ENCODE data around the gene CFB. TPM values are rescaled to one million over a fixed set of nuclear protein-coding genes. Genes with fewer than 3 reads are reported as not detected.

CFB gene
- total and polyA plus RNA-seq, 12 donors, result 0.78 to 166 (median 28.2) TPM

DNA sequence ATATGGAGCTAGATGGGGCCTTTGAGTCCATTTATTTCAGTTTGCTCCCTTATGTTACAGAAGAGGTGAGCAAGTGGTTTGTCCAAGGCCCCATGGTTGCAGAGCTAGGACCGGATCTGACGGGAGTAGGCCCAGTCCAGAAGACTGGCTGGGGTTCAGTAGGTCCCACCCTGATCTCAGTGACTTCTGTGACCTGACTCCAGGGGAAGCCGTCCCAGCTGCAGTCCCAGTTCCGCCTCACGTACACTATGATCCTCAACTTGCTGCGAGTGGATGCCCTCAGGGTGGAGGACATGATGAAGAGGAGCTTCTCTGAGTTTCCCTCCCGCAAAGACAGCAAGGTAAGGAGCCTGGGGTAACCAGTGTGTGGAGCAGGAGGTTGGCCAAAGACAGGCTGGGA is 20.6 kb downstream of the CFB start:
- intact Hi-C loops (cut with DNase I), result no loop called here
- DNase-seq, result no peak
- Histone ChIP-seq H3K36me3 (replicated peaks in 1 of 2) (peaks cover 0 to 88% of the 10 kb centered on the region in 2 donors), H3K27me3 (no peaks in the 10 kb centered on the region), H3K4me1 (replicated peaks in 1 of 2) (peaks cover 9 to 17% of the 10 kb centered on the region in 2 donors), H3K27ac (no peak overlapping the region), H3K9me3 (replicated peaks in 1 of 3) (no peaks in the 10 kb centered on the region), H3K4me3 (no peak overlapping the region)
- TF ChIP-seq POLR2A (IDR thresholded peaks at IDR 0.05), result no peak
- no peak for TF ChIP-seq CTCF (IDR thresholded peaks at IDR 0.05)
- WGBS, 4 donors, result 78 to 94% (median 87%) methylated on average over 6 to 7 of the region's 7 CpGs

DNA sequence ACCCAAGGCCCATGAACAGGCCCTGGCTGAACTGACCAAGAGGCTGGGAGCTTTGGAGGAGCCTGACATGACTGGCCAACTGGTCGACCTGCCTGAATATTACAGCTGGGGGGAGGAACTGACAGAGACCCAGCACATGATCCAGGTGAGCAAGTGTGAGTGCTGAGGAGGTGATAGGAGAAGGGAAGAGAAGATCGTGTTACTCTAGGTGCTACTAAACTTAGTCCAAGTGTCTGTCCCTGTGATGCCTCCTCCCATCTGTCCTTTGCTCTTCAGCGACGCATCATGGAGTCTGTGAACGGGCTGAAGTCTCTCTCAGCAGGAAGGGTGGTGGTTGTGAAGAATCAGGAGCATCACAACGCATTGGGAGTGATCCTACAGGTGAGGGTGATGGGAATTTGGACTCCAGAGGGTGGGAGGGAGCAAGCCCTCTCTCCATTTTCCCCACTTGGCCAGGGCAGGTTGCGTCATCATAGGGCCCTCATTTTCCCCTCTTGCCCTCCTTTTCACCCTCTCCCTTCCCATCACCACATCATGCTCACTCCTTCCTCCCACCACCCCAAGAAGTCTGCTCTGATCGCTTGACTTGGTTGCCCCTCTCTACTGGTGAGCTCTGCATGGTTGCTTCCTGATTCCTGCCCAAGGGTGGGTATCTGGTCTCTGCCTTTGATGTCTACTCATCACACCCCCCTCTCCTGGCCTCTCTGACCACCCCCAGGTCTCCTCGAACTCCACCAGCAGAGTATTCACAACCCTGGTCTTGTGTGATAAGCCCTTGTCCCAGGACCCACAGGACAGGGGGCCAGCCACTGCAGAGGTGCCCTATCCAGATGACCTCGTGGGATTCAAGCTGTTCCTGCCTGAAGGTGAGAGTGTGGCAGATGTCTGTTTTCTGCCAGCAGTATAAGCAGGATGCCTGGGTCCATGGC is 21.4 kb downstream of the CFB start:
- H3K27me3 ChIP-seq, result no peaks in the 10 kb centered on the region
- peaks cover 12 to 17% of the 10 kb centered on the region in 2 donors for H3K4me1 ChIP-seq (replicated peaks in 1 of 2)
- no peaks in the 10 kb centered on the region for H3K9me3 ChIP-seq (replicated peaks in 1 of 3)
- H3K36me3 ChIP-seq (replicated peaks in 1 of 2), result peaks cover 0 to 80% of the 10 kb centered on the region in 2 donors
- intact Hi-C loops (cut with DNase I), result no loop called here
- no peak overlapping the region for H3K27ac ChIP-seq
- WGBS, 4 donors, result 89 to 93% (median 90%) methylated on average over 8 to 10 of the region's 10 CpGs
- no peak overlapping the region for H3K4me3 ChIP-seq
- TF ChIP-seq POLR2A (IDR thresholded peaks at IDR 0.05) (no peak), CTCF (IDR thresholded peaks at IDR 0.05) (no peak)
- no peak for DNase-seq

DNA sequence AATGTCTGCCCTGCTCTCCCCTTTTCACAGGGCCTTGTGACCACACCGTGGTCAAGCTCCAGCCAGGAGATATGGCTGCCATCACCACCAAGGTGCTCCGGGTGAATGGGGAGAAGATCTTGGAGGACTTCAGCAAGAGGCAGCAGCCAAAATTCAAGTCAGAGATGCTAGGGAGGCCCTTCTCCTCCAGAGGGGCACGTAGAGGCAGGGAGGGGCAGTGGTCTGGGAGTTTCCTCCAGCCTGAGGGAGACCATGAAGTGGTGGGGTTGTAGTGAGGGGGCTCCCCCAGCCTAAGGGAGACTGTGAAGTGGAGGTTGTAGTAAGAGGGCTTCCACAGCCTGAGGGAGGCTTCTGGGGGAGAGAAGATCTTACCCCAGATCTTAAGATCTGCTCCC is 22.0 kb downstream of the CFB start:
- H3K36me3 ChIP-seq (replicated peaks in 1 of 2), result peaks cover 0 to 74% of the 10 kb centered on the region in 2 donors
- WGBS, 4 donors, result 74 to 93% (median 82%) methylated on average over 3 of the region's 3 CpGs
- H3K27ac ChIP-seq, result no peak overlapping the region
- no peak overlapping the region for H3K4me3 ChIP-seq
- peaks cover 14 to 21% of the 10 kb centered on the region in 2 donors for H3K4me1 ChIP-seq (replicated peaks in 1 of 2)
- TF ChIP-seq POLR2A (IDR thresholded peaks at IDR 0.05) (no peak), CTCF (IDR thresholded peaks at IDR 0.05) (no peak)
- intact Hi-C loops (cut with DNase I), result no loop called here
- no peaks in the 10 kb centered on the region for H3K27me3 ChIP-seq
- no peak for DNase-seq
- no peaks in the 10 kb centered on the region for H3K9me3 ChIP-seq (replicated peaks in 1 of 3)

GRCh38 chr6:31968326-31968725 is 22.4 kb downstream of the CFB start:
- peaks cover 18 to 25% of the 10 kb centered on the region in 2 donors for H3K4me1 ChIP-seq (replicated peaks in 1 of 2)
- DNase-seq, result no peak
- H3K27me3 ChIP-seq, result no peaks in the 10 kb centered on the region
- intact Hi-C loops (cut with DNase I), result no loop called here
- TF ChIP-seq POLR2A (IDR thresholded peaks at IDR 0.05) (no peak), CTCF (IDR thresholded peaks at IDR 0.05) (no peak)
- peaks cover 0 to 70% of the 10 kb centered on the region in 2 donors for H3K36me3 ChIP-seq (replicated peaks in 1 of 2)
- H3K4me3 ChIP-seq, result no peak overlapping the region
- H3K27ac ChIP-seq, result no peak overlapping the region
- H3K9me3 ChIP-seq (replicated peaks in 1 of 3), result no peaks in the 10 kb centered on the region
- 83 to 97% (median 90%) methylated on average over 6 to 11 of the region's 11 CpGs for WGBS, 4 donors
